Esophagus muscularis mucosa (tissue), 3 donors: ENCODE results near the gene TNFRSF19.

Source experiments
- POLR2A ChIP-seq: fragments of 450-650 bp; IDR thresholded peaks from one replicate; pipeline ENCODE4 v1.6.1; 2017; ENCODE audit warnings: antibody characterized with exemption, moderate library complexity, mild to moderate bottlenecking, low read depth
- TF ChIP-seq, protein P1 (sequence below), 3 experiments: fragments of 200-600 bp in 2 of 3; fragments of 450-650 bp in 1 of 3; sonication (generic) in 2 of 3; IDR thresholded peaks; one replicate each; pipeline ENCODE4 v1.5.1; 2017 to 2019; ENCODE audit warnings: antibody characterized with exemption in 3 of 3, mild to moderate bottlenecking in 2 of 3, moderate library complexity in 1 of 3

DNA sequence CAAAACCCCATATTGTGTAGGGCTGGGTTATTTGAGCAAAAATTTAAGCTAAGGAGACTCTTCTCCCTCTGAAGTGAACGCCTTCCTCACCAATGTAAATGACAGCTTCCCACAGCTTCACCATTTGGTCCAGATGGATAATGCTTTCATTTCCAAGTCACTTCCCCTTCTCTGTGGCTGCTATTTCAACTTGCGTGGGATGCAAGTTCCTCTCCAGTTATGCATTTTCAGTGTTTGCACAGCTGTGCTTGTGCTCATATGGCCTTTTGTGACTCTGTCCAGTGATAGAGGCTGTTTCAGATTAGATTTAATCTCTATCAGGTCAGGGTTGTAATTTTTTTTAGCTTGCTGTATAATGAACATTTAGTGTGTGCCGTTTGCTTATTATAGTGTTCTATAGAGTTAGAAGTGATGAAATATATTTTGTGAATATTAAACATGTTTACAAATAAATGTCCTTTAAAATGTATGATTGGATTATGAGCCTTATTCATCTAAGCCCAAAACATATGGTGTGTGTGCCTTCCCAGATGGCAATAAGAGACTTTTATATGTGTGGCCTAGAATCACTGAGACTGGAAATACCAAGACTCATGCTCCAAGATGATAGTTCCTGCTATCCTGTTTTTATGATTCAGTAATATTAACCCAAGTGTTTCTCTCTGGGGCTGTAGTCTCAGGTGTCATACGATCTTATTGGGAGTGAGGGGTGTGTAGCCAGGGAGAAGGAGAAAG, 86.6 kb downstream of the TNFRSF19 start:
- no peak for TF ChIP-seq POLR2A
- TF ChIP-seq, protein P1, sequence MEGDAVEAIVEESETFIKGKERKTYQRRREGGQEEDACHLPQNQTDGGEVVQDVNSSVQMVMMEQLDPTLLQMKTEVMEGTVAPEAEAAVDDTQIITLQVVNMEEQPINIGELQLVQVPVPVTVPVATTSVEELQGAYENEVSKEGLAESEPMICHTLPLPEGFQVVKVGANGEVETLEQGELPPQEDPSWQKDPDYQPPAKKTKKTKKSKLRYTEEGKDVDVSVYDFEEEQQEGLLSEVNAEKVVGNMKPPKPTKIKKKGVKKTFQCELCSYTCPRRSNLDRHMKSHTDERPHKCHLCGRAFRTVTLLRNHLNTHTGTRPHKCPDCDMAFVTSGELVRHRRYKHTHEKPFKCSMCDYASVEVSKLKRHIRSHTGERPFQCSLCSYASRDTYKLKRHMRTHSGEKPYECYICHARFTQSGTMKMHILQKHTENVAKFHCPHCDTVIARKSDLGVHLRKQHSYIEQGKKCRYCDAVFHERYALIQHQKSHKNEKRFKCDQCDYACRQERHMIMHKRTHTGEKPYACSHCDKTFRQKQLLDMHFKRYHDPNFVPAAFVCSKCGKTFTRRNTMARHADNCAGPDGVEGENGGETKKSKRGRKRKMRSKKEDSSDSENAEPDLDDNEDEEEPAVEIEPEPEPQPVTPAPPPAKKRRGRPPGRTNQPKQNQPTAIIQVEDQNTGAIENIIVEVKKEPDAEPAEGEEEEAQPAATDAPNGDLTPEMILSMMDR (IDR thresholded peaks at IDR 0.05) = no peak
